Measurements from ENCODE around the gene CHMP4B.

CHMP4B gene

DNA sequence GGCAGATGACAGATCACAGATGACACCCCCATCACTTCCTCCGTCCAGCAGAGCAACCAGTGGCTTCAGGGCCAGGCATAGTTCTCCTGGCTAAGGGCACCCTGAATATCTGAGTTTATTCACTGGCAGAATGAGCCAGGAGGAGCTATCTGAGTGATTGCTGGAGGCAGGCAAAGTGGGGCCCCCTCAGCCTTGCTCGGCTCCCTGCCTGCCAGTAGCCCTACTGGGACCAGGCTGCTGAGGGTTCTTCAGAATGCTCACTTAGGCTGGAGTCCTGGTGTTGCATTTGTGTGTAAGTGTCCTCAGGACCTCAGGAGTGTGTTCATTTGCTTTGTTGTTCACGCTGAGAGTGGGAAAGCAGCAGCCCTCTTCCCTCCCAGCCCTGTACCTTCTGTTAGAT is 31.2 kb downstream of the CHMP4B start:
- H3K4me1 ChIP-seq (ENCODE audit: control insufficient read depth, low read length), result peaks cover 18% of the 10 kb centered on the region
- H3K79me2 ChIP-seq (ENCODE audit: control insufficient read depth, low read length), result peaks cover 98% of the 10 kb centered on the region
- no peak overlapping the region for H3K4me3 ChIP-seq (ENCODE audit: low read length)
- peaks cover 14% of the 10 kb centered on the region; the same call in 1 of the 2 replicates for H4K20me1 ChIP-seq (ENCODE audit: control insufficient read depth, insufficient read depth, low read depth, low read length)
- no peaks in the 10 kb centered on the region for H3K27me3 ChIP-seq (ENCODE audit: control insufficient read depth, low read length)
- H3K9me2 ChIP-seq (replicated peaks; ENCODE audit: control insufficient read depth, low read length), result no peaks in the 10 kb centered on the region
- H3F3A ChIP-seq (ENCODE audit: control insufficient read depth, insufficient read depth), result no peaks in the 10 kb centered on the region
- no peaks in the 10 kb centered on the region for H3K9me3 ChIP-seq (ENCODE audit: control insufficient read depth, insufficient read depth, low read length)
- TF ChIP-seq, protein P1, sequence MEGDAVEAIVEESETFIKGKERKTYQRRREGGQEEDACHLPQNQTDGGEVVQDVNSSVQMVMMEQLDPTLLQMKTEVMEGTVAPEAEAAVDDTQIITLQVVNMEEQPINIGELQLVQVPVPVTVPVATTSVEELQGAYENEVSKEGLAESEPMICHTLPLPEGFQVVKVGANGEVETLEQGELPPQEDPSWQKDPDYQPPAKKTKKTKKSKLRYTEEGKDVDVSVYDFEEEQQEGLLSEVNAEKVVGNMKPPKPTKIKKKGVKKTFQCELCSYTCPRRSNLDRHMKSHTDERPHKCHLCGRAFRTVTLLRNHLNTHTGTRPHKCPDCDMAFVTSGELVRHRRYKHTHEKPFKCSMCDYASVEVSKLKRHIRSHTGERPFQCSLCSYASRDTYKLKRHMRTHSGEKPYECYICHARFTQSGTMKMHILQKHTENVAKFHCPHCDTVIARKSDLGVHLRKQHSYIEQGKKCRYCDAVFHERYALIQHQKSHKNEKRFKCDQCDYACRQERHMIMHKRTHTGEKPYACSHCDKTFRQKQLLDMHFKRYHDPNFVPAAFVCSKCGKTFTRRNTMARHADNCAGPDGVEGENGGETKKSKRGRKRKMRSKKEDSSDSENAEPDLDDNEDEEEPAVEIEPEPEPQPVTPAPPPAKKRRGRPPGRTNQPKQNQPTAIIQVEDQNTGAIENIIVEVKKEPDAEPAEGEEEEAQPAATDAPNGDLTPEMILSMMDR (IDR thresholded peaks at IDR 0.05; ENCODE audit: low read depth, low read length, poor library complexity, severe bottlenecking), result no peak
- no peak for TF ChIP-seq EZH2phosphoT487 (IDR thresholded peaks at IDR 0.05; ENCODE audit: borderline replicate concordance, low read length)
- no peaks in the 10 kb centered on the region for H3K36me3 ChIP-seq (ENCODE audit: control insufficient read depth, low read length)
- no peak overlapping the region for H3K27ac ChIP-seq (ENCODE audit: low read depth, low read length)
- no peak overlapping the region for H3K4me2 ChIP-seq (ENCODE audit: low read length)

DNA sequence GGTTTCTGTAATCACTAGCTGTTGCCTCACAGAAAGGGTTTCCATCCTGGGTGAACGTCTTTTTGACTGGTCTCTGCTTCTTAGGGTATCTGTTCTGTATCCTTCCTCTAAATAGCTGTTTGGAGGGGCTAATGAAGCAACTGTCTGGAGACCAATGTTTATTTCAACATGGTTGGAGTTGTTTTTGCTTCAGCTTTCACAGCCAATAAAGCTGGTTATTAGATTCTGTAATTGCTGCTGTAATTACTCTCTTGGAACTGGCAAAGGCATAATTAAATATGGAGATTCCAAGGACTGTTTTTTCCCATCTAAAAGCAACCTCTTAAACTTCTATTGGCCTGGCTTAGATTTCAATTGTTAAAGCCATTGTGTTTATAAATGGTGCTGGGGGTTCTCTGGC is 31.9 kb downstream of the CHMP4B start:
- Histone ChIP-seq H3K27ac (ENCODE audit: low read depth, low read length) (no peak overlapping the region), H3K9me2 (replicated peaks; ENCODE audit: control insufficient read depth, low read length) (no peaks in the 10 kb centered on the region), H3K4me2 (ENCODE audit: low read length) (no peak overlapping the region), H3K9me3 (ENCODE audit: control insufficient read depth, insufficient read depth, low read length) (no peaks in the 10 kb centered on the region), H3F3A (ENCODE audit: control insufficient read depth, insufficient read depth) (no peaks in the 10 kb centered on the region), H3K4me3 (ENCODE audit: low read length) (no peak overlapping the region), H3K36me3 (ENCODE audit: control insufficient read depth, low read length) (peaks cover 1% of the 10 kb centered on the region; the same call in 1 of the 2 replicates), H3K79me2 (ENCODE audit: control insufficient read depth, low read length) (peaks cover 98% of the 10 kb centered on the region), H3K27me3 (ENCODE audit: control insufficient read depth, low read length) (no peaks in the 10 kb centered on the region), H4K20me1 (ENCODE audit: control insufficient read depth, insufficient read depth, low read depth, low read length) (peaks cover 10% of the 10 kb centered on the region; the same call in 1 of the 2 replicates), H3K4me1 (ENCODE audit: control insufficient read depth, low read length) (peaks cover 11% of the 10 kb centered on the region)
- TF ChIP-seq, protein P1 (IDR thresholded peaks at IDR 0.05; ENCODE audit: low read depth, low read length, poor library complexity, severe bottlenecking), result no peak
- no peak for TF ChIP-seq EZH2phosphoT487 (IDR thresholded peaks at IDR 0.05; ENCODE audit: borderline replicate concordance, low read length)

DNA sequence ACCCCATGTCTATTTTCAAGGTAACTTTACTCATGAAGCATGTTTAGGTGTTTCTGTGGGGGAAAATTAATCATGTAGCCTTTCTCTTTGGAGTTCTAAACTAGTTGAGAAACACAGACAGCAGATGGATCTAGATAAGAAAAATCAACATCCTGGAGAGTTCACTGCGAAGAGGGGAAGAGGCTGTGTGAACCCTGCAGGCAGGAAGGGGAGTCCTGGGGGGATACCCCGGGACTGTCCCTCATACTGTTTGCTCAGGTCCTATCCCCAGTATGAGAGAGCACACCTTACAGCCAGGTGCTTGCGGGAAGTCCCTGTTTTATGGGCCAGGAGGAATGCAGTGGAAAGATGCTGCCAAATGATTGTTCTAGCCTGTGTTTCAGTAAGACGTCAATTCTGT is 32.7 kb downstream of the CHMP4B start:
- H3K4me1 ChIP-seq (ENCODE audit: control insufficient read depth, low read length), result peaks cover 8% of the 10 kb centered on the region
- no peaks in the 10 kb centered on the region for H3K9me3 ChIP-seq (ENCODE audit: control insufficient read depth, insufficient read depth, low read length)
- TF ChIP-seq, protein P1 (IDR thresholded peaks at IDR 0.05; ENCODE audit: low read depth, low read length, poor library complexity, severe bottlenecking), result no peak
- TF ChIP-seq EZH2phosphoT487 (IDR thresholded peaks at IDR 0.05; ENCODE audit: borderline replicate concordance, low read length), result no peak
- H4K20me1 ChIP-seq (ENCODE audit: control insufficient read depth, insufficient read depth, low read depth, low read length), result peaks cover 8% of the 10 kb centered on the region; the same call in 1 of the 2 replicates
- H3K9me2 ChIP-seq (replicated peaks; ENCODE audit: control insufficient read depth, low read length), result no peaks in the 10 kb centered on the region
- H3K36me3 ChIP-seq (ENCODE audit: control insufficient read depth, low read length), result peaks cover 8% of the 10 kb centered on the region; the same call in 1 of the 2 replicates
- no peak overlapping the region for H3K27ac ChIP-seq (ENCODE audit: low read depth, low read length)
- H3K27me3 ChIP-seq (ENCODE audit: control insufficient read depth, low read length), result no peaks in the 10 kb centered on the region
- no peak overlapping the region for H3K4me2 ChIP-seq (ENCODE audit: low read length)
- no peaks in the 10 kb centered on the region for H3F3A ChIP-seq (ENCODE audit: control insufficient read depth, insufficient read depth)
- H3K79me2 ChIP-seq (ENCODE audit: control insufficient read depth, low read length), result peaks cover 98% of the 10 kb centered on the region
- no peak overlapping the region for H3K4me3 ChIP-seq (ENCODE audit: low read length)
